Left lung (tissue), 10 donors: ENCODE measurements around the gene QRICH2. TPM values are rescaled to one million over a fixed set of nuclear protein-coding genes. Genes with fewer than 3 reads are reported as not detected.

Source experiments
- ATAC-seq: fragments of 200-7000 bp; cut with Tn5 transposase; one replicate; pipeline ENCODE4 v1.9.1; 2020; ENCODE audit warnings: moderate library complexity
- DNase-seq, 4 donors: peaks; one replicate each; pipeline ENCODE4 v3.0.0-alpha.2; 2013 to 2020
- H3K27ac ChIP-seq, 2 donors: fragments of 200-600 bp; sonication (generic) in 1 of 2; one replicate each; pipeline versions ENCODE4 v1.5.0 to v1.8.0; 2020 to 2021
- H3K27me3 ChIP-seq, 2 donors: fragments of 200-600 bp; sonication (generic) in 1 of 2; one replicate each; pipeline versions ENCODE4 v1.5.0 to v1.8.0; 2020 to 2021
- H3K36me3 ChIP-seq, 2 donors: fragments of 200-600 bp; sonication (generic) in 1 of 2; one replicate each; pipeline versions ENCODE4 v1.5.0 to v1.8.0; 2020 to 2021
- H3K4me1 ChIP-seq, 2 donors: fragments of 200-600 bp; one replicate each; pipeline ENCODE4 v1.8.0; 2021
- H3K4me3 ChIP-seq, 2 donors: fragments of 200-600 bp; sonication (generic) in 1 of 2; one replicate each; pipeline versions ENCODE4 v1.5.0 to v1.8.0; 2020 to 2021; ENCODE audit warnings: mild to moderate bottlenecking in 1 of 2
- H3K9me3 ChIP-seq, 2 donors: fragments of 200-600 bp; sonication (generic) in 1 of 2; one replicate each; pipeline versions ENCODE4 v1.5.0 to v1.8.0; 2020 to 2021
- intact Hi-C, 2 donors: fragments of 100-400 bp; cut with DNase I; formaldehyde crosslinking; loops; one replicate each; pipeline versions ENCODE4 v1.11.2 to v1.14.2; 2022
- polyA plus RNA-seq, 6 donors: library from polyadenylated mRNA; unstranded; fragments of 120-200 nt; gene quantifications; one replicate each; pipeline ENCODE4 v1.2.1, GENCODE V29; 2013; ENCODE audit not compliant: insufficient read length in 6 of 6
- total RNA-seq, 2 donors: library from RNA; stranded (reverse); fragmentation: NEBNext Ultra II Directional; extraction: Animal tissue kit (Norgen Biotek cat#: 25700); gene quantifications; one replicate each; pipeline ENCODE4 v1.2.1, GENCODE V29; 2021
- TF ChIP-seq, protein P1 (sequence below), 2 donors: fragments of 200-600 bp; sonication (generic) in 1 of 2; IDR thresholded peaks; one replicate each; pipeline versions ENCODE4 v1.5.0 to v1.8.0; 2021; ENCODE audit warnings: antibody characterized with exemption in 2 of 2
- donor health status: DM: no; HTN: yes; CAD: no.
- donor health status: DM: no; HTN: no; CAD: no.

QRICH2 gene
- total and polyA plus RNA-seq, 8 donors: 2.8 to 10.6 (median 7.5) TPM

DNA sequence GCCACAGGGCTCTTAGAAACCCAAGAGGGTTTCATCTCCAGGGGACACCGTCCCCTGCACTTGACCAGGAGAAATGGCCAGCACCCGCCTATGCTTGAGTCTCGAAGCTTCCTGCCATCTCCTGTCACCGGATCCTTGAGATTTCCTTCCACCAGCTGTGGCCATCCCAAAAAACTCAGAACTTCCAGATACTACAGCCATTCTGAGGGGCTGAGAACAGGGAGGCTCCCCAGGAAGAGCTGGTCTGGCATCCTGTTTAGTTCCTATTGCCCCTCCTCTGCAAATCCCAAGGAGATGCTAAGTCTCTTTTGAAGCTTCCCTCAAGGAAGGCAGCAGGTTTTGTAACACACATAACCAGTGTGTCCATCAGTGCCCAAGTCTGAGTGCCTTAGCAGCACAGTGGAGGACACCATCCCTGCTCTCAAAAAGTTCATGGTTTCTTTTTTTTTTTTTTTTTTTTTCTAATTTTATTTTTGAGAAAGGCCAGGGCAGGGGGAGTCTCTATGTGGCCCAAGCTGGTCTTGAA, 41.0 kb downstream of the QRICH2 start:
- TF ChIP-seq, protein P1, sequence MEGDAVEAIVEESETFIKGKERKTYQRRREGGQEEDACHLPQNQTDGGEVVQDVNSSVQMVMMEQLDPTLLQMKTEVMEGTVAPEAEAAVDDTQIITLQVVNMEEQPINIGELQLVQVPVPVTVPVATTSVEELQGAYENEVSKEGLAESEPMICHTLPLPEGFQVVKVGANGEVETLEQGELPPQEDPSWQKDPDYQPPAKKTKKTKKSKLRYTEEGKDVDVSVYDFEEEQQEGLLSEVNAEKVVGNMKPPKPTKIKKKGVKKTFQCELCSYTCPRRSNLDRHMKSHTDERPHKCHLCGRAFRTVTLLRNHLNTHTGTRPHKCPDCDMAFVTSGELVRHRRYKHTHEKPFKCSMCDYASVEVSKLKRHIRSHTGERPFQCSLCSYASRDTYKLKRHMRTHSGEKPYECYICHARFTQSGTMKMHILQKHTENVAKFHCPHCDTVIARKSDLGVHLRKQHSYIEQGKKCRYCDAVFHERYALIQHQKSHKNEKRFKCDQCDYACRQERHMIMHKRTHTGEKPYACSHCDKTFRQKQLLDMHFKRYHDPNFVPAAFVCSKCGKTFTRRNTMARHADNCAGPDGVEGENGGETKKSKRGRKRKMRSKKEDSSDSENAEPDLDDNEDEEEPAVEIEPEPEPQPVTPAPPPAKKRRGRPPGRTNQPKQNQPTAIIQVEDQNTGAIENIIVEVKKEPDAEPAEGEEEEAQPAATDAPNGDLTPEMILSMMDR (IDR thresholded peaks at IDR 0.05): no peak
- Histone ChIP-seq H3K4me1 (peaks cover 50 to 85% of the 10 kb centered on the region in 2 donors), H3K27ac (peak overlapping the region; percentile 90 to 93), H3K4me3 (peak overlapping the region; percentile 82 to 88), H3K36me3 (peaks cover 0 to 21% of the 10 kb centered on the region in 2 donors), H3K9me3 (no peaks in the 10 kb centered on the region), H3K27me3 (no peaks in the 10 kb centered on the region)
- DNase-seq (no peak), ATAC-seq (no peak)
- intact Hi-C loops: no loop called here

- peak overlapping the region; percentile 90 to 93 for H3K27ac ChIP-seq
- intact Hi-C loops: no loop called here
- H3K36me3 ChIP-seq: peaks cover 0 to 21% of the 10 kb centered on the region in 2 donors
- no peak for DNase-seq
- peak overlapping the region; percentile 82 to 88 for H3K4me3 ChIP-seq
- no peaks in the 10 kb centered on the region for H3K9me3 ChIP-seq
- peaks cover 44 to 85% of the 10 kb centered on the region in 2 donors for H3K4me1 ChIP-seq
- peak; percentile 2 for ATAC-seq
- TF ChIP-seq, protein P1 (IDR thresholded peaks at IDR 0.05): no peak
- H3K27me3 ChIP-seq: no peaks in the 10 kb centered on the region
These were observed 41.7 kb downstream of the QRICH2 start for GRCh38 chr17:76266244-76266938.

DNA sequence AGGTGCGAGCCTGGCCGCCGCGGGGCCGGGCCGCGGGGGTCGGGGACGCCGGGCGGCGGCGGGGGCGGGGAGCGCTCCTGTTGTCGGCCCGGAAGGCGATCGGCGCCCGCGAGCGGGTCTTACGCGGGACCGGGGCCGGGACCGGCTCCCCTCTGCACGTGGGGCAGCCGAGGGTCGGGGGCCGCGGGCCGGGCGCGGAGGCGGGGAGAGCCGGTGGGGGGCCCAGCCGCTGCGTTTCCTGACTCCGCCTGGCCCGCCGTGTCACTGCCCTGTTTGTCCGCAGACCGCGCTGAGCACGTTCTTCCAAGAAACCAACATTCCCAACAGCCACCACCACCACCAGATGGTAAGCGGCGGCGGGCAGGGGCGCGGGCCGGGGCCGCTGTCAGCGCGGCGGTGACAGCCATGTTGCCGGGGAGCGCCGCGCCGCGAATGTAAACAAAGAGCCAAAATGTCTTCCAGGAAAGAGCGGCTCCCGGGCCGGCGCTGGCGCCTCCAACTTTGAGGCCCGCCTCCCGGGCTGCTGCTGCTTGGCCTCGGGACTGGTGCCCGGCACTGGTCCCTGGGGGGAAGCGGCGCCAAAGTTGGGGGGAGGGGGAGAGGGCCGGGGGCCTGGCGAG, 42.3 kb downstream of the QRICH2 start:
- TF ChIP-seq, protein P1 (IDR thresholded peaks at IDR 0.05): no peak
- H3K9me3 ChIP-seq: no peaks in the 10 kb centered on the region
- H3K36me3 ChIP-seq: peaks cover 0 to 18% of the 10 kb centered on the region in 2 donors
- DNase-seq: peak in 2 of 4 donors; percentile 72 to 92
- ATAC-seq: peak; percentile 14
- intact Hi-C loops: no loop called here
- peak overlapping the region; percentile 82 to 88 for H3K4me3 ChIP-seq
- peak overlapping the region; percentile 90 to 93 for H3K27ac ChIP-seq
- no peaks in the 10 kb centered on the region for H3K27me3 ChIP-seq
- peaks cover 42 to 82% of the 10 kb centered on the region in 2 donors for H3K4me1 ChIP-seq

DNA sequence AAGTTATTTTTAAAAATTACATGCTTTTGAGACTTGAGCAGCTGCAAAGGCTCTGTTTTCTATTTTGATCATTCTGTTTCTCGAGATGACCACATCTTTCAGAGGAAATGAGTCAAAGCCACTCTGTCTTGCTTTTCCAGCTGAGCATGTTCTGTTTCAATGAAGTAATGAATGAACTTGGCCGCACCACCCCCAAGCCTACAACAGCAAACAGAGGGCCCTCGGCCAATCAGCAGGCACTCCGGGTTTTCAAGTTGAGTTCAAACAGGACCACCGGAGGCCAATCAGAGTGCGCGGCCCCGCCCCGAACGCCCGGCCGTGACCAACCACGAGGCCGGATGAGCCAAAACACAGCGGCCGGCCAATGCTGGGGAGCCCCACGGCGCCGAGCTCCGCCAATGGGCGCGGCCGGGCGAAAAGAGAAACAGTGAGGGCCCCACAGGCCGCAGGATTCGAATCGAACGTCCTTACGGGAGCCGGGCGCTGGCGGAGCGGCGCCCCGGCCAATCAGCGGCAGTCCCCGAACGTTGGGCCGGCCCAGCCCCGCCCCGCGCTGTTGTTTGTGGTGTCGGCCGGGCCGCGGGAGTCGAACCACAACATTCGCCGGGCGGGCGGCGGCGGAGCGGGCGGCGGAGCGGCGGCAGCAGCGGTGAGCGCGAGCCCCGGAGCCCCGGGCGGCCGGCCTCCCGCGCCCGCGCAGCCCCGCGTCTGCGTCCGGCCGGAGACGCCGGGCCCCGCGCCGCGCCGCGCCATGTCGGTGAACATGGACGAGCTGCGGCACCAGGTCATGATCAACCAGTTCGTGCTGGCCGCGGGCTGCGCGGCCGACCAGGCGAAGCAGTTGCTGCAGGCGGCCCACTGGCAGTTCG, 43.1 kb downstream of the QRICH2 start, which contains the start of gene UBALD2:
Gene UBALD2 (plus strand): TSS at position 594 of the 869 bp plus-strand sequence. CDS start 158 bp downstream, at position 752.
- Histone ChIP-seq H3K4me1 (peaks cover 42 to 82% of the 10 kb centered on the region in 2 donors), H3K4me3 (peak within 1 kb of the TSS; percentile 82 to 88), H3K27me3 (no peaks in the 10 kb centered on the region), H3K27ac (peak within 1 kb of the TSS; percentile 90 to 93), H3K36me3 (peaks cover 0 to 10% of the 10 kb centered on the region in 2 donors), H3K9me3 (no peaks in the 10 kb centered on the region)
- TF ChIP-seq, protein P1 (IDR thresholded peaks at IDR 0.05): peak in 1 of 2 donors; percentile 26
- peak; percentile 92 for ATAC-seq
- intact Hi-C loops: no loop called here
- peak; percentile 98 to 99 (median 98) for DNase-seq
